Measurements from ENCODE around the gene ARID5B. TPM values are rescaled to one million over a fixed set of nuclear protein-coding genes. Genes with fewer than 3 reads are reported as not detected.

The ARID5B gene
- total RNA-seq, 2 experiments from 2014 or later = 26.7 to 28.3 TPM

DNA sequence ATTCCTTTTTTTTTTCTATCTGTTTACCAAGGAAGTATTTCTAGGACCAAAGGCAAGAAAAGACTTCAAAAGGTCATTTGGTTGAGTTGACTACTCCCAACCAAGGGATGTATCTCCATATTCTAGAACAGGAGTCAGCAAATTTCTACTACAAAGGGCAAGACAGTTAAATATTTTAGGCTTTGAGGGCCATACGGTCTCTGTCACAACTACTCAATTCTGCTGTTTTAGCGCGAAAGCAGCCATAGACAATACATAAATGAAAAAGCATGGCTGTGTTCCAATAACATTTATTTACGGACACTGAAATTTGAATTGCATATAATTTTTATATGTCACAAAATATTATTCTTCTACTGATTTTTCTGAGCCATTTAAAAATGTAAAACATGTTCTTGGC is 8.5 kb upstream of the ARID5B start:
- Mint-ChIP-seq H3K36me3 (ENCODE audit: low read depth) (no peaks in the 10 kb centered on the region), H3K27me3 (no peaks in the 10 kb centered on the region), H3K27ac (no peak overlapping the region), H3K4me3 (no peak overlapping the region), H3K9me3 (no peaks in the 10 kb centered on the region), H3K4me1 (ENCODE audit: low read depth) (peaks cover 35% of the 10 kb centered on the region)
- intact Hi-C loops (cut with micrococcal nuclease) = no loop called here
- CTCF ChIA-PET = no interaction called here
- POLR2A ChIA-PET = no interaction called here
- no peak for DNase-seq
- TF ChIP-seq, protein P1, sequence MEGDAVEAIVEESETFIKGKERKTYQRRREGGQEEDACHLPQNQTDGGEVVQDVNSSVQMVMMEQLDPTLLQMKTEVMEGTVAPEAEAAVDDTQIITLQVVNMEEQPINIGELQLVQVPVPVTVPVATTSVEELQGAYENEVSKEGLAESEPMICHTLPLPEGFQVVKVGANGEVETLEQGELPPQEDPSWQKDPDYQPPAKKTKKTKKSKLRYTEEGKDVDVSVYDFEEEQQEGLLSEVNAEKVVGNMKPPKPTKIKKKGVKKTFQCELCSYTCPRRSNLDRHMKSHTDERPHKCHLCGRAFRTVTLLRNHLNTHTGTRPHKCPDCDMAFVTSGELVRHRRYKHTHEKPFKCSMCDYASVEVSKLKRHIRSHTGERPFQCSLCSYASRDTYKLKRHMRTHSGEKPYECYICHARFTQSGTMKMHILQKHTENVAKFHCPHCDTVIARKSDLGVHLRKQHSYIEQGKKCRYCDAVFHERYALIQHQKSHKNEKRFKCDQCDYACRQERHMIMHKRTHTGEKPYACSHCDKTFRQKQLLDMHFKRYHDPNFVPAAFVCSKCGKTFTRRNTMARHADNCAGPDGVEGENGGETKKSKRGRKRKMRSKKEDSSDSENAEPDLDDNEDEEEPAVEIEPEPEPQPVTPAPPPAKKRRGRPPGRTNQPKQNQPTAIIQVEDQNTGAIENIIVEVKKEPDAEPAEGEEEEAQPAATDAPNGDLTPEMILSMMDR (IDR thresholded peaks at IDR 0.05) = no peak
- ATAC-seq = no peak

DNA sequence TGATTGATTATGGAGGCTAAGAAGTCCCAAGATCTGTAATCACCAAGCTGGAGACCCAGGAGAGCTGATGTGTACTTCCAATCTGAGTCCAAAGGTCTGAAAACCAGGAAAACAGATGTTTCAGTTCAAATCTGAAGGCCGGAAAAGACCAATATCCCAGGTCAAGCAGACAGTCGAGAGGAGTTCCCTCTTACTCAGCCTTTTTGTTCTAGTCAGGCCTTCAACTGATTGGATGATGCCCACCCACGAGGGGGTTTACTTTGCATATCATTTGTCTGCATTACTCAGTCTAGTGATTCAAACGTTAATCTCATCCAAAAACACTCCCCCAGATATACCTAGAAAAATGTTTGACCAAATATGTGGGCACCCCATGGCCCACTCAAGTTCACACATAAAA is 7.4 kb upstream of the ARID5B start:
- H3K27ac Mint-ChIP-seq = no peak overlapping the region
- DNase-seq (peak; percentile 52), ATAC-seq (peak; percentile 32)
- no peaks in the 10 kb centered on the region for H3K9me3 Mint-ChIP-seq
- no peaks in the 10 kb centered on the region for H3K27me3 Mint-ChIP-seq
- H3K4me3 Mint-ChIP-seq = peak overlapping the region; percentile 3
- no peaks in the 10 kb centered on the region for H3K36me3 Mint-ChIP-seq (ENCODE audit: low read depth)
- POLR2A ChIA-PET = no interaction called here
- TF ChIP-seq, protein P1 (IDR thresholded peaks at IDR 0.05) = no peak
- intact Hi-C loops (cut with micrococcal nuclease) = no loop called here
- CTCF ChIA-PET = interaction anchor here (1.0 to 4.9 kb wide), 3 partner anchors 10 to 161 kb away, joined by 3 to 50 read pairs (median 3); no protein-coding TSS in a partner anchor
- peaks cover 38% of the 10 kb centered on the region for H3K4me1 Mint-ChIP-seq (ENCODE audit: low read depth)

GRCh38 chr10:61895898-61896600 is 5.5 kb upstream of the ARID5B start:
- Mint-ChIP-seq H3K27ac (no peak overlapping the region), H3K36me3 (ENCODE audit: low read depth) (no peaks in the 10 kb centered on the region), H3K4me1 (ENCODE audit: low read depth) (peaks cover 45% of the 10 kb centered on the region), H3K27me3 (no peaks in the 10 kb centered on the region), H3K9me3 (no peaks in the 10 kb centered on the region), H3K4me3 (no peak overlapping the region)
- POLR2A ChIA-PET = interaction anchor here (0.6 to 1.7 kb wide), 2 partner anchors 10 to 154 kb away, joined by 4 read pairs; no protein-coding TSS in a partner anchor
- CTCF ChIA-PET = interaction anchor here (0.6 to 11.0 kb wide), 21 partner anchors 12 to 370 kb away, joined by 3 to 68 read pairs (median 5); no protein-coding TSS in a partner anchor
- TF ChIP-seq, protein P1 (IDR thresholded peaks at IDR 0.05) = no peak
- intact Hi-C loops (cut with micrococcal nuclease) = no loop called here
- DNase-seq (no peak), ATAC-seq (no peak)

DNA sequence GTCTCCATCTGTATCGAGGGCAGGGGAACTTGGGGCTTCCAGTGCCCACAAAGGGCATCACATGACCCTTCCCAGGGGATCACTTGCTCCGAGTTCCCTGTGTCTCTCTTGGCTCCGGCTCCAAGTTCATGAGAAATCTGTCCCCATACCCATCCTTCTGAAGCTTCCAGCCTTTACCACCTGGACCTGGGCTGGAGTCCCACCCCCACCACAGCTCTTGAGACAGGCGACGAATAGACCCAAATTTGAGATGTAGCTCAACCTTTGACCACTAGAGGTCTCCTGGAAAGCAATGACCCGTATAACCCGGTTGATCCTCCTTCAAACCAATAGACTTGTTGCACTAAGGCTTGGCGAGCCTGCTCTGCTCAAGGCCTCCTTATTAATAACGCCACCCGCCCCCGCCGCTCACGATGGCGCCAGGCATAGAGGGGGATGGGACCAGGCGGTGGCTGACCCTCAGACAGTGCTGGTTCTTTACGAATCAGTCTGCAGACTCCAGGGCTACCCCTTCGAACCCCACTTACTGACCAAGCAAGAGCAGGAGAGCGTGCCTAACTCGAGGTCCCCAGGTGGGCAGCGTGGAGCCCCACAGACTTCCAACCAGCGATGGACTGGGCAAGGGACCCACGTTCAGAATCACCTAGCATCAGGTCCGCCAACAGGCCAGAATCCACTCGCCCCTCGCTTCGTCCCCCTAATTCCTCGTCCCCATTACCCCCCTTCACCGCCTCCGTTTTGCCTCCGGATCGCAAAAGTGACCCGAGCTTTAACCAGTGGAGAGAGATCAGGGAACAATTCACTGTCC is 4.4 kb upstream of the ARID5B start:
- TF ChIP-seq, protein P1 (IDR thresholded peaks at IDR 0.05) = peak; percentile 67
- intact Hi-C loops (cut with micrococcal nuclease) = no loop called here
- no peaks in the 10 kb centered on the region for H3K36me3 Mint-ChIP-seq (ENCODE audit: low read depth)
- POLR2A ChIA-PET = interaction anchor here (0.6 to 1.7 kb wide), 3 partner anchors 11 to 153 kb away, joined by 4 to 5 read pairs (median 4); no protein-coding TSS in a partner anchor
- ATAC-seq (peak; percentile 78), DNase-seq (peak; percentile 74)
- no peaks in the 10 kb centered on the region for H3K9me3 Mint-ChIP-seq
- peak overlapping the region; percentile 55 for H3K4me3 Mint-ChIP-seq
- H3K27ac Mint-ChIP-seq = peak overlapping the region; percentile 97
- CTCF ChIA-PET = interaction anchor here (0.6 to 11.0 kb wide), 36 partner anchors 8 to 1076 kb away, joined by 3 to 68 read pairs (median 4); no protein-coding TSS in a partner anchor
- H3K27me3 Mint-ChIP-seq = no peaks in the 10 kb centered on the region
- peaks cover 42% of the 10 kb centered on the region for H3K4me1 Mint-ChIP-seq (ENCODE audit: low read depth)
